K562 (cell line): ENCODE results near the gene CLCNKB. TPM values are rescaled to one million over a fixed set of nuclear protein-coding genes. Genes with fewer than 3 reads are reported as not detected.

Experiments used
- ASH1L ChIP-seq: fragments of 450-650 bp; IDR thresholded peaks from 2 replicates; pipeline ENCODE4 v1.6.1; 2018; ENCODE audit warnings: borderline replicate concordance, mild to moderate bottlenecking, low read depth; ENCODE audit not compliant: partially characterized antibody
- CCNT2 ChIP-seq: IDR thresholded peaks from 2 replicates; pipeline ENCODE4 v1.6.1; 2011; ENCODE audit warnings: borderline replicate concordance, low read depth, mild to moderate bottlenecking, moderate library complexity, mixed read lengths, low read length; ENCODE audit not compliant: insufficient read length; ENCODE audit errors: extremely low read depth
- ETV1 ChIP-seq: fragments of 450-650 bp; conservative IDR thresholded peaks from 2 replicates; pipeline ENCODE4 v1.6.1; 2016; ENCODE audit warnings: missing genetic modification characterization, control low read depth, low read depth, missing compliant biosample characterization
- ETV6 ChIP-seq, 3 experiments: fragments of 150-350 bp in 1 of 3; sonication (generic) in 1 of 3; formaldehyde crosslinking in 1 of 3; IDR thresholded peaks; 2 replicates each; pipeline versions ENCODE4 v1.6.1 to v1.8.0; 2014 to 2022; ENCODE audit warnings: borderline replicate concordance in 2 of 3, low read depth in 2 of 3, antibody characterized with exemption in 1 of 3, low read length in 1 of 3, mild to moderate bottlenecking in 1 of 3, missing genetic modification reagents in 1 of 3
- FOXA3 ChIP-seq, 2 experiments: fragments of 450-650 bp in 1 of 2; sonication (generic) in 1 of 2; formaldehyde crosslinking; IDR thresholded peaks in 1 of 2; conservative IDR thresholded peaks in 1 of 2; 2 replicates each; pipeline versions ENCODE4 v1.4.0 to v1.8.0; 2020 to 2022; ENCODE audit warnings: mild to moderate bottlenecking in 2 of 2, missing genetic modification reagents in 1 of 2
- HNRNPLL ChIP-seq: fragments of 200-400 bp; formaldehyde crosslinking; IDR thresholded peaks from 2 replicates; pipeline ENCODE4 v1.6.1; 2017; ENCODE audit warnings: low read length, low read depth, mild to moderate bottlenecking; ENCODE audit not compliant: poor library complexity, severe bottlenecking
- NCOA6 ChIP-seq: fragments of 450-650 bp; IDR thresholded peaks from 2 replicates; pipeline ENCODE4 v1.6.1; 2017; ENCODE audit warnings: mild to moderate bottlenecking
- NFE2 ChIP-seq: IDR thresholded peaks from 2 replicates; pipeline ENCODE4 v1.6.1; 2014; ENCODE audit warnings: antibody characterized with exemption, low read depth
- NR1H2 ChIP-seq: sonication (generic); formaldehyde crosslinking; IDR thresholded peaks from 2 replicates; pipeline ENCODE4 v1.4.0; 2020; ENCODE audit warnings: mild to moderate bottlenecking, missing genetic modification reagents
- RBM15 ChIP-seq: fragments of 200-400 bp; formaldehyde crosslinking; IDR thresholded peaks from 2 replicates; pipeline ENCODE4 v1.6.1; 2018; ENCODE audit warnings: mild to moderate bottlenecking, low read length, moderate library complexity; ENCODE audit not compliant: insufficient read depth
- SETDB1 ChIP-seq: IDR thresholded peaks from one replicate; pipeline ENCODE4 v1.6.1; 2012; ENCODE audit warnings: low read length, control low read depth, inconsistent platforms
- SRSF7 ChIP-seq: fragments of 200-400 bp; formaldehyde crosslinking; optimal IDR thresholded peaks from 2 replicates; pipeline ENCODE3; 2017; ENCODE audit warnings: mild to moderate bottlenecking, low read depth, low read length
- TEAD1 ChIP-seq, 2 experiments: fragments of 450-650 bp in 1 of 2; sonication (generic) in 1 of 2; formaldehyde crosslinking; IDR thresholded peaks; 2 replicates each; pipeline versions ENCODE4 v1.4.0 to v1.8.0; 2020 to 2022; ENCODE audit warnings: mild to moderate bottlenecking in 2 of 2, missing genetic modification reagents in 1 of 2
- ZBTB2 ChIP-seq: fragments of 450-650 bp; IDR thresholded peaks from 2 replicates; pipeline ENCODE4 v1.6.1; 2016; ENCODE audit warnings: antibody characterized with exemption
- ZNF133 ChIP-seq: fragments of 250-450 bp; sonication (Bioruptor Pico); IDR thresholded peaks from 2 replicates; pipeline ENCODE4 v1.4.0; 2020; ENCODE audit warnings: mild to moderate bottlenecking
- ZNF263 ChIP-seq: sonication (generic); formaldehyde crosslinking; IDR thresholded peaks from 2 replicates; pipeline ENCODE4 v1.8.0; 2022; ENCODE audit warnings: mild to moderate bottlenecking, missing genetic modification reagents, borderline replicate concordance
- ZNF589 ChIP-seq: fragments of 200-800 bp; sonication (Bioruptor generic); IDR thresholded peaks from 2 replicates; pipeline ENCODE4 v1.6.1; 2016; ENCODE audit warnings: low read depth, missing genetic modification characterization, missing compliant biosample characterization
- ZNF655 ChIP-seq: fragments of 250-450 bp; sonication (Bioruptor Pico); IDR thresholded peaks from 2 replicates; pipeline ENCODE4 v1.5.0; 2021
- polyA plus RNA-seq, 8 experiments: library from polyadenylated mRNA; depleted of rRNA in 4 of 8; stranded (reverse) in 5 of 8; unstranded in 3 of 8; fragments of >200 nt; fragmentation: Nextera tagmentation in 2 of 8; fragmentation: Illumina TruSeq in 1 of 8; extraction: Ambion mirVana in 2 of 8; extraction: Trizol in 1 of 8; gene quantifications; 2 replicates each; pipeline versions ENCODE4 v1.2.1 to v1.2.3, GENCODE V29; 2011 to 2014; ENCODE audit warnings: inconsistent platforms in 1 of 8, missing spikeins in 1 of 8
- total RNA-seq, 7 experiments: library from RNA; depleted of rRNA in 6 of 7; stranded (reverse); fragments of >200 nt in 6 of 7; fragmentation: Illumina TruSeq in 2 of 7; extraction: Trizol in 2 of 7; gene quantifications; 2 replicates each; pipeline versions ENCODE4 v1.2.1 to v1.2.3, GENCODE V29; 2011 to 2021; ENCODE audit warnings: low replicate concordance in 1 of 7
- TF ChIP-seq, protein P1 (sequence below): fragments of 450-650 bp; IDR thresholded peaks from 2 replicates; pipeline ENCODE4 v1.6.1; 2018; ENCODE audit warnings: mild to moderate bottlenecking, low read depth; ENCODE audit not compliant: partially characterized antibody
- TF ChIP-seq, protein P2 (sequence below): fragments of 250-450 bp; sonication (Bioruptor Pico); IDR thresholded peaks from 2 replicates; pipeline ENCODE4 v1.9.0; 2021; ENCODE audit warnings: mild to moderate bottlenecking
- TF ChIP-seq, protein P3 (sequence below): fragments of 250-450 bp; sonication (Bioruptor Pico); IDR thresholded peaks from 2 replicates; pipeline ENCODE4 v1.8.0; 2021; ENCODE audit warnings: mild to moderate bottlenecking, moderate library complexity

Gene CLCNKB
- total and polyA plus RNA-seq, 9 of the 15 experiments (the other 6 are each of a cell fraction or from before 2014, with no cell fraction given), result 0.08 to 1.7 (median 0.64) TPM

DNA sequence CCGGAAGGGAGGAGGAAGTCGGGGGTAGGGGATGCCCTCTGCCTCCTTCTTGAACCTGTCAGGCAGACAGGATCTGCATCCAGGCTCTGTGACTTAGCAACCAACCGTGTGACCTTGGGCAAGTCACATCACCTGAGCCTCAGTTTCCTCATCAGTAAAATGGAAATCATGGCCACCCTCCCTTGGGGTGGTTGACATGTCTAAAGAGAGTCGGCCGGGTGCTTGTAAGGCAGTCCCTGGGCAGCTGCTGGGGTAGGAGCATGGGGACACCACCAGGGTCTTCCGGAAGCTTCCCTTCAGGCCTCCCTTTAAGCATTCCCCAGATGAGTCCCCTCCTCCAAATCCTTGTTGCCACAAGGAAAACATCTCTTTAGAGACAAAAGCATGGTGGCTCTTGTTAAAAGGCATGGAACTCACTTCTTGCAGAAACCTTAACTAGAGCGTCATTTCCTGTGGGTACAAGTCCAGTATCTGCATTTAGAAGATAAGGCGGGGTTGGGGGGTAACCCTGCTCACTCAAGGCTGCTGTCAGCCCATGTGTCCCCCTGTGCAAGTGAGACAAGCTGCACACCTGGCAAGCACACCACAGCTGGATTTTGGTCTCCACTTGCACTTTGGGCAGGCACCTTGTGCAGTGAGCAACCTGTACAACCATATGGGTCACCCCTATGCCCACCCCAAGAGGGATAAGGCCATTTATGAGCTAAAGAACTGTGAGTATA lies 10.4 kb downstream of the CLCNKB start (continued):
- TF ChIP-seq, protein P1, sequence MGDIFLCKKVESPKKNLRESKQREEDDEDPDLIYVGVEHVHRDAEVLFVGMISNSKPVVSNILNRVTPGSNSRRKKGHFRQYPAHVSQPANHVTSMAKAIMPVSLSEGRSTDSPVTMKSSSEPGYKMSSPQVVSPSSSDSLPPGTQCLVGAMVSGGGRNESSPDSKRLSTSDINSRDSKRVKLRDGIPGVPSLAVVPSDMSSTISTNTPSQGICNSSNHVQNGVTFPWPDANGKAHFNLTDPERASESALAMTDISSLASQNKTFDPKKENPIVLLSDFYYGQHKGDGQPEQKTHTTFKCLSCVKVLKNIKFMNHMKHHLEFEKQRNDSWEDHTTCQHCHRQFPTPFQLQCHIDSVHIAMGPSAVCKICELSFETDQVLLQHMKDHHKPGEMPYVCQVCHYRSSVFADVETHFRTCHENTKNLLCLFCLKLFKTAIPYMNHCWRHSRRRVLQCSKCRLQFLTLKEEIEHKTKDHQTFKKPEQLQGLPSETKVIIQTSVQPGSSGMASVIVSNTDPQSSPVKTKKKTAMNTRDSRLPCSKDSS, result no peak
- TF ChIP-seq ZNF589 (CRISPR knock-in tag), result peak; percentile 87
- TF ChIP-seq ZNF133, result no peak
- TF ChIP-seq ETV6 (IDR thresholded peaks at IDR 0.05; ENCODE audit: borderline replicate concordance in 1 of 2, low read depth in 2 of 2, low read length in 1 of 2), result no peak
- TF ChIP-seq ETV6 (CRISPR knock-in tag; IDR thresholded peaks at IDR 0.05; ENCODE audit: borderline replicate concordance), result no peak
- TF ChIP-seq SETDB1, result no peak
- TF ChIP-seq SRSF7, result no peak
- TF ChIP-seq ZNF263, result no peak
- TF ChIP-seq, protein P2, sequence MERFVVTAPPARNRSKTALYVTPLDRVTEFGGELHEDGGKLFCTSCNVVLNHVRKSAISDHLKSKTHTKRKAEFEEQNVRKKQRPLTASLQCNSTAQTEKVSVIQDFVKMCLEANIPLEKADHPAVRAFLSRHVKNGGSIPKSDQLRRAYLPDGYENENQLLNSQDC, result no peak
- TF ChIP-seq TEAD1 (CRISPR knock-in tag; IDR thresholded peaks at IDR 0.05), result no peak
- TF ChIP-seq ZNF655 (CRISPR knock-in tag), result no peak
- no peak; the same call in 1 of the 2 replicates for TF ChIP-seq NFE2
- TF ChIP-seq CCNT2, result no peak
- TF ChIP-seq NCOA6, result no peak
- 0 out of 2 replicates have a peak, but pooled peaks have one; percentile 33 for TF ChIP-seq ETV1
- TF ChIP-seq HNRNPLL, result no peak
- TF ChIP-seq FOXA3 (CRISPR knock-in tag; conservative IDR thresholded peaks at IDR 0.05 in 1 of 2, IDR thresholded peaks at IDR 0.05 in 1 of 2), result no peak
- TF ChIP-seq ZBTB2, result no peak; the same call in none of the 2 replicates
- TF ChIP-seq, protein P3, sequence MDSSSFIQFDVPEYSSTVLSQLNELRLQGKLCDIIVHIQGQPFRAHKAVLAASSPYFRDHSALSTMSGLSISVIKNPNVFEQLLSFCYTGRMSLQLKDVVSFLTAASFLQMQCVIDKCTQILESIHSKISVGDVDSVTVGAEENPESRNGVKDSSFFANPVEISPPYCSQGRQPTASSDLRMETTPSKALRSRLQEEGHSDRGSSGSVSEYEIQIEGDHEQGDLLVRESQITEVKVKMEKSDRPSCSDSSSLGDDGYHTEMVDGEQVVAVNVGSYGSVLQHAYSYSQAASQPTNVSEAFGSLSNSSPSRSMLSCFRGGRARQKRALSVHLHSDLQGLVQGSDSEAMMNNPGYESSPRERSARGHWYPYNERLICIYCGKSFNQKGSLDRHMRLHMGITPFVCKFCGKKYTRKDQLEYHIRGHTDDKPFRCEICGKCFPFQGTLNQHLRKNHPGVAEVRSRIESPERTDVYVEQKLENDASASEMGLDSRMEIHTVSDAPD (CRISPR knock-in tag), result no peak
- TF ChIP-seq RBM15, result no peak
- no peak for TF ChIP-seq NR1H2 (CRISPR knock-in tag)
- no peak for TF ChIP-seq ASH1L
